Upper lobe of left lung (tissue), 4 donors: ENCODE results near the gene CPZ.
A peak's percentile ranks its signal among the peaks of the same experiment; 100 is the strongest.

ENCODE experiments used
- CTCF ChIP-seq, 6 experiments: fragments of 450-650 bp in 4 of 6; fragments of 200-600 bp in 2 of 6; sonication (generic) in 2 of 6; IDR thresholded peaks; one replicate each; pipeline ENCODE4 v1.5.1; 2016 to 2019; ENCODE audit warnings: antibody characterized with exemption in 6 of 6
- POLR2A ChIP-seq, 4 donors: fragments of 450-650 bp; IDR thresholded peaks; one replicate each; pipeline ENCODE4 v1.5.1; 2016 to 2017; ENCODE audit warnings: antibody characterized with exemption in 4 of 4, mild to moderate bottlenecking in 2 of 4
- POLR2AphosphoS5 ChIP-seq, 2 donors: sonication (generic); formaldehyde crosslinking; IDR thresholded peaks; one replicate each; pipeline ENCODE4 v1.5.1; 2017; ENCODE audit warnings: antibody characterized with exemption in 2 of 2

DNA sequence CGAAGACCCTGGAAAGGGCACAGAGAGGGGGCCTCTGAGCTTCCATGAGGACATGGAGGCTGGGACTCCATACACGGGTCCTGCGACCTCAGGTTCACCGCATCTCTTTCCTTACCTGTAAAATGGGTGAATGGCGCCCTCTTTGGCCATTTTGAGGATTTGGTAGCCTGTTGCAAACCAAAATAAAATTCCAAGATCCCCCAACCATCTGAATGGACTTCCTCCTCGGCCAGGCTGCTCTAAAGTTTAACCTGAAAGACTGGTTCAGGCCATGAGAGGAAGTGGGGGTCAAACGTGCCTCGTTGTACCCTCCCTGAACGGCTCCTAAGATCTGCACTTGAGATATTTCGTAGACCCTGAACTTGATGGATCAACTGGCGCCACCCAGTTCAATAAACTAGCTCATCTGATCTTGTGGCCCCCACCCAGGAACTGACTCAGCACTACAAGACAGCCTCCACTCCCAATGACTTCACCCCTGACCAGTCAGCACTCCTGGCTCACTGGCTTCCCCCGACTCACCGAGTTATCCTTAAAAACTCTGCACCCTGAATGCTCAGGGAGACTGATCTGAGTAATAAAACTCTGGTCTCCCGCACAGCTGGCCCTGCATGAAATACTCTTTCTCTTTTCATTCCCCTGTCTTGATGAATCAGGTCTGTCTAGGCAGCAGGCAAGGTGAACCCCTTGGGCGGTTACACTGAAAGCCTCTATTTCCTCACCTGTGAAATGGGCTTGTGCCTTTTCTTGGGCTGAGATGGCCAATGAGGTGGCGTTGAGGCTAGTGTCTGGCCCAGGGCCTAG, 45.3 kb upstream of the CPZ start:
- peak in 5 of 6 experiments; percentile 19 to 60 (median 31) for TF ChIP-seq CTCF (IDR thresholded peaks at IDR 0.05)
- no peak for TF ChIP-seq POLR2A (IDR thresholded peaks at IDR 0.05)
- TF ChIP-seq POLR2AphosphoS5 (IDR thresholded peaks at IDR 0.05) = no peak
